WTC11 (cell line): ENCODE results near the gene FLT1. TPM values are rescaled to one million over a fixed set of nuclear protein-coding genes. Genes with fewer than 3 reads are reported as not detected.

Experiments
- ATAC-seq: fragments of 200-7000 bp; cut with Tn5 transposase; 2 replicates; pipeline ENCODE4 v1.10.0; 2021; ENCODE audit warnings: mild to moderate bottlenecking, moderate library complexity
- CTCF ChIA-PET: fragments of 300-600 bp; sonication (Branson Sonifier 250); formaldehyde crosslinking; loops from one replicate; lab custom pipeline; 2021; ENCODE audit warnings: antibody characterized with exemption; lab: Charles Lee
- POLR2A ChIA-PET: fragments of 350-600 bp; sonication (Branson Sonifier 250); formaldehyde crosslinking; loops from one replicate; lab custom pipeline; 2021; ENCODE audit warnings: antibody characterized with exemption; lab: Charles Lee
- DNase-seq: peaks from one replicate; pipeline ENCODE4 v3.0.0; 2021; ENCODE audit warnings: low spot score
- H3K27ac Mint-ChIP-seq: 2 replicates; pipeline ENCODE4 v1.8.0; 2021; ENCODE audit warnings: mixed read lengths
- H3K27me3 Mint-ChIP-seq: 2 replicates; pipeline ENCODE4 v1.8.0; 2021; ENCODE audit warnings: low read depth, mild to moderate bottlenecking, moderate library complexity, mixed read lengths
- H3K36me3 Mint-ChIP-seq: 2 replicates; pipeline ENCODE4 v1.8.0; 2021; ENCODE audit warnings: mixed read lengths
- H3K4me1 Mint-ChIP-seq: 2 replicates; pipeline ENCODE4 v1.8.0; 2022; ENCODE audit warnings: mixed read lengths
- H3K4me3 Mint-ChIP-seq: 2 replicates; pipeline ENCODE4 v1.8.0; 2021; ENCODE audit warnings: mild to moderate bottlenecking, moderate library complexity, mixed read lengths
- H3K9me3 Mint-ChIP-seq: 2 replicates; pipeline ENCODE4 v1.8.0; 2021; ENCODE audit warnings: mixed read lengths
- ATF1 ChIP-seq: sonication (generic); formaldehyde crosslinking; IDR thresholded peaks from 2 replicates; pipeline ENCODE4 v1.8.1; 2023; ENCODE audit warnings: mild to moderate bottlenecking, moderate library complexity, missing genetic modification reagents
- FOXP1 ChIP-seq: sonication (generic); formaldehyde crosslinking; IDR thresholded peaks from 2 replicates; pipeline ENCODE4 v1.8.0; 2022; ENCODE audit warnings: missing genetic modification reagents, mild to moderate bottlenecking, moderate library complexity, borderline replicate concordance
- NFE2L1 ChIP-seq: sonication (generic); formaldehyde crosslinking; IDR thresholded peaks from 2 replicates; pipeline ENCODE4 v1.8.1; 2023; ENCODE audit warnings: missing genetic modification reagents
- TP53 ChIP-seq: sonication (generic); formaldehyde crosslinking; IDR thresholded peaks from 2 replicates; pipeline ENCODE4 v1.8.1; 2023; ENCODE audit warnings: mild to moderate bottlenecking, missing genetic modification reagents
- ZBTB21 ChIP-seq: sonication (generic); formaldehyde crosslinking; IDR thresholded peaks from 2 replicates; pipeline ENCODE4 v1.8.1; 2023; ENCODE audit warnings: mild to moderate bottlenecking, missing genetic modification reagents, borderline replicate concordance
- ZNF121 ChIP-seq: sonication (generic); formaldehyde crosslinking; IDR thresholded peaks from 2 replicates; pipeline ENCODE4 v1.8.0; 2023; ENCODE audit warnings: missing genetic modification reagents
- ZNF138 ChIP-seq: sonication (generic); formaldehyde crosslinking; conservative IDR thresholded peaks from 2 replicates; pipeline ENCODE4 v1.8.1; 2022; ENCODE audit warnings: mild to moderate bottlenecking, moderate library complexity, missing genetic modification reagents
- ZNF232 ChIP-seq: sonication (generic); formaldehyde crosslinking; IDR thresholded peaks from 2 replicates; pipeline ENCODE4 v1.8.0; 2022; ENCODE audit warnings: mild to moderate bottlenecking, missing genetic modification reagents
- total RNA-seq: library from RNA; stranded (reverse); gene quantifications from 3 replicates; pipeline ENCODE4 v1.2.3, GENCODE V29; 2021
- TF ChIP-seq, protein P1 (sequence below): sonication (generic); formaldehyde crosslinking; IDR thresholded peaks from 2 replicates; pipeline ENCODE4 v1.8.0; 2022; ENCODE audit warnings: missing genetic modification reagents
- TF ChIP-seq, protein P2 (sequence below): fragments of 250-450 bp; sonication (Bioruptor Pico); IDR thresholded peaks from 2 replicates; pipeline ENCODE4 v1.9.0; 2021; ENCODE audit warnings: mild to moderate bottlenecking
- TF ChIP-seq, protein P3 (sequence below): sonication (generic); formaldehyde crosslinking; IDR thresholded peaks from 2 replicates; pipeline ENCODE4 v1.8.0; 2022; ENCODE audit warnings: mild to moderate bottlenecking, missing genetic modification reagents
- TF ChIP-seq, protein P4 (sequence below): sonication (generic); formaldehyde crosslinking; IDR thresholded peaks from 2 replicates; pipeline ENCODE4 v1.8.1; 2022; ENCODE audit warnings: mild to moderate bottlenecking, moderate library complexity, missing genetic modification reagents
- TF ChIP-seq, protein P5 (sequence below): sonication (generic); formaldehyde crosslinking; IDR thresholded peaks from 2 replicates; pipeline ENCODE4 v1.8.1; 2023; ENCODE audit warnings: mild to moderate bottlenecking, missing genetic modification reagents
- TF ChIP-seq, protein P6 (sequence below): sonication (generic); formaldehyde crosslinking; IDR thresholded peaks from 2 replicates; pipeline ENCODE4 v1.8.1; 2023; ENCODE audit warnings: mild to moderate bottlenecking, missing genetic modification reagents, moderate library complexity
- TF ChIP-seq, protein P7 (sequence below): sonication (generic); formaldehyde crosslinking; IDR thresholded peaks from 2 replicates; pipeline ENCODE4 v1.8.1; 2023; ENCODE audit warnings: mild to moderate bottlenecking, missing genetic modification reagents, borderline replicate concordance

FLT1 gene
- total RNA-seq, 1 experiment from 2014 or later, result 66.3 TPM

DNA sequence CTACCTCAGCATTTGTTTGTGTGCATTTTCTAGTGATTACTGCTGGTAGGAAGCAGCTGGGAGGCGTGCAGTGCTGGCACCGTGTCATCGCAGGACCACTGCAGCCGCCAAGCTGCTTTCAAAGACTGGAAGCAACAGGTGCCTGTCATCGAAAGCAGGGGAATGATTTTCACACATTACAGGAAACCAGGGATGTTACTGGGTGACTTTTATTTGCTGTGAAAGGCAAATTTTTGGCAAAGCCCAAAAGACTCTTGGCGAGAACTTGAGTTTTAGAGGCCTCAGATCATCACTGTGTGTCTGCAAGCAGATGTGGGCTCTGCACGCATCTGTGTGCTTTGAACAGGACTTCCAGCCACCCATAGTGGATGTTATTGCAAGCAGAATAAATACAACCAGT lies 176.4 kb downstream of the FLT1 start:
- Mint-ChIP-seq H3K4me3 (no peak overlapping the region), H3K9me3 (no peaks in the 10 kb centered on the region), H3K27ac (no peak overlapping the region), H3K36me3 (peaks cover 42% of the 10 kb centered on the region)
- ATAC-seq (no peak), DNase-seq (no peak)
- ChIA-PET CTCF (interaction anchor here (1.1 kb wide), 1 partner anchor 478 kb away, joined by 4 read pairs; no protein-coding TSS in a partner anchor), POLR2A (no interaction called here)
- TF ChIP-seq ZBTB21, result no peak
- TF ChIP-seq ZNF138, result no peak
- TF ChIP-seq FOXP1 (CRISPR knock-in tag), result no peak
- TF ChIP-seq ZNF121 (CRISPR knock-in tag), result no peak
- TF ChIP-seq, protein P1, sequence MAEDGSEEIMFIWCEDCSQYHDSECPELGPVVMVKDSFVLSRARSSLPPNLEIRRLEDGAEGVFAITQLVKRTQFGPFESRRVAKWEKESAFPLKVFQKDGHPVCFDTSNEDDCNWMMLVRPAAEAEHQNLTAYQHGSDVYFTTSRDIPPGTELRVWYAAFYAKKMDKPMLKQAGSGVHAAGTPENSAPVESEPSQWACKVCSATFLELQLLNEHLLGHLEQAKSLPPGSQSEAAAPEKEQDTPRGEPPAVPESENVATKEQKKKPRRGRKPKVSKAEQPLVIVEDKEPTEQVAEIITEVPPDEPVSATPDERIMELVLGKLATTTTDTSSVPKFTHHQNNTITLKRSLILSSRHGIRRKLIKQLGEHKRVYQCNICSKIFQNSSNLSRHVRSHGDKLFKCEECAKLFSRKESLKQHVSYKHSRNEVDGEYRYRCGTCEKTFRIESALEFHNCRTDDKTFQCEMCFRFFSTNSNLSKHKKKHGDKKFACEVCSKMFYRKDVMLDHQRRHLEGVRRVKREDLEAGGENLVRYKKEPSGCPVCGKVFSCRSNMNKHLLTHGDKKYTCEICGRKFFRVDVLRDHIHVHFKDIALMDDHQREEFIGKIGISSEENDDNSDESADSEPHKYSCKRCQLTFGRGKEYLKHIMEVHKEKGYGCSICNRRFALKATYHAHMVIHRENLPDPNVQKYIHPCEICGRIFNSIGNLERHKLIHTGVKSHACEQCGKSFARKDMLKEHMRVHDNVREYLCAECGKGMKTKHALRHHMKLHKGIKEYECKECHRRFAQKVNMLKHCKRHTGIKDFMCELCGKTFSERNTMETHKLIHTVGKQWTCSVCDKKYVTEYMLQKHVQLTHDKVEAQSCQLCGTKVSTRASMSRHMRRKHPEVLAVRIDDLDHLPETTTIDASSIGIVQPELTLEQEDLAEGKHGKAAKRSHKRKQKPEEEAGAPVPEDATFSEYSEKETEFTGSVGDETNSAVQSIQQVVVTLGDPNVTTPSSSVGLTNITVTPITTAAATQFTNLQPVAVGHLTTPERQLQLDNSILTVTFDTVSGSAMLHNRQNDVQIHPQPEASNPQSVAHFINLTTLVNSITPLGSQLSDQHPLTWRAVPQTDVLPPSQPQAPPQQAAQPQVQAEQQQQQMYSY (CRISPR knock-in tag), result no peak
- TF ChIP-seq, protein P2, sequence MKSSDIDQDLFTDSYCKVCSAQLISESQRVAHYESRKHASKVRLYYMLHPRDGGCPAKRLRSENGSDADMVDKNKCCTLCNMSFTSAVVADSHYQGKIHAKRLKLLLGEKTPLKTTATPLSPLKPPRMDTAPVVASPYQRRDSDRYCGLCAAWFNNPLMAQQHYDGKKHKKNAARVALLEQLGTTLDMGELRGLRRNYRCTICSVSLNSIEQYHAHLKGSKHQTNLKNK (CRISPR knock-in tag), result no peak
- TF ChIP-seq, all 79 proteins: peak for 0
- Mint-ChIP-seq H3K4me1 (no peaks in the 10 kb centered on the region), H3K27me3 (no peaks in the 10 kb centered on the region)

DNA sequence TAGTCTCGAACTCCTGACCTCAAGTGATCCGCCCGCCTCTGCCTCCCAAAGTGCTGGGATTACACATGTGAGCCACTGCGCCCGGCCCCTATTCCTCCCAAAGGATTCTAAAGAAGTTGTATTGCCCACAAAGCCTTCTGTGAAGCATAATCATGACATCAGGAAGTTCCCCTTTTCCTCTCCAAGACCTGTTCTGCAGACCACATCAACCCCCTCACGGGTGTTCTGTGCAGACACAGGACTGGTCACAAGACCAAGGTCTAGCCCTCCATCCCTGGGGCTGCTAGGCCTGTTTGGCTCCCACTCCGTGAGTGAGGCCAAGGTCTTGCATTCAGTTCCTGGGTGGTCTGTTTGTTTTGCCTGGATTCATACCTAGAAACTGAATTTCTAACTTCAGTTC lies 178.1 kb downstream of the FLT1 start:
- POLR2A ChIA-PET, result no interaction called here
- Mint-ChIP-seq H3K4me1 (no peaks in the 10 kb centered on the region), H3K9me3 (no peaks in the 10 kb centered on the region), H3K36me3 (peaks cover 45% of the 10 kb centered on the region)
- TF ChIP-seq ZBTB21, result no peak
- TF ChIP-seq, protein P3, sequence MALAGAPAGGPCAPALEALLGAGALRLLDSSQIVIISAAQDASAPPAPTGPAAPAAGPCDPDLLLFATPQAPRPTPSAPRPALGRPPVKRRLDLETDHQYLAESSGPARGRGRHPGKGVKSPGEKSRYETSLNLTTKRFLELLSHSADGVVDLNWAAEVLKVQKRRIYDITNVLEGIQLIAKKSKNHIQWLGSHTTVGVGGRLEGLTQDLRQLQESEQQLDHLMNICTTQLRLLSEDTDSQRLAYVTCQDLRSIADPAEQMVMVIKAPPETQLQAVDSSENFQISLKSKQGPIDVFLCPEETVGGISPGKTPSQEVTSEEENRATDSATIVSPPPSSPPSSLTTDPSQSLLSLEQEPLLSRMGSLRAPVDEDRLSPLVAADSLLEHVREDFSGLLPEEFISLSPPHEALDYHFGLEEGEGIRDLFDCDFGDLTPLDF (CRISPR knock-in tag), result no peak
- TF ChIP-seq, protein P4, sequence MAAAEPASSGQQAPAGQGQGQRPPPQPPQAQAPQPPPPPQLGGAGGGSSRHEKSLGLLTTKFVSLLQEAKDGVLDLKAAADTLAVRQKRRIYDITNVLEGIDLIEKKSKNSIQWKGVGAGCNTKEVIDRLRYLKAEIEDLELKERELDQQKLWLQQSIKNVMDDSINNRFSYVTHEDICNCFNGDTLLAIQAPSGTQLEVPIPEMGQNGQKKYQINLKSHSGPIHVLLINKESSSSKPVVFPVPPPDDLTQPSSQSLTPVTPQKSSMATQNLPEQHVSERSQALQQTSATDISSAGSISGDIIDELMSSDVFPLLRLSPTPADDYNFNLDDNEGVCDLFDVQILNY (CRISPR knock-in tag), result no peak
- TF ChIP-seq, protein P5, sequence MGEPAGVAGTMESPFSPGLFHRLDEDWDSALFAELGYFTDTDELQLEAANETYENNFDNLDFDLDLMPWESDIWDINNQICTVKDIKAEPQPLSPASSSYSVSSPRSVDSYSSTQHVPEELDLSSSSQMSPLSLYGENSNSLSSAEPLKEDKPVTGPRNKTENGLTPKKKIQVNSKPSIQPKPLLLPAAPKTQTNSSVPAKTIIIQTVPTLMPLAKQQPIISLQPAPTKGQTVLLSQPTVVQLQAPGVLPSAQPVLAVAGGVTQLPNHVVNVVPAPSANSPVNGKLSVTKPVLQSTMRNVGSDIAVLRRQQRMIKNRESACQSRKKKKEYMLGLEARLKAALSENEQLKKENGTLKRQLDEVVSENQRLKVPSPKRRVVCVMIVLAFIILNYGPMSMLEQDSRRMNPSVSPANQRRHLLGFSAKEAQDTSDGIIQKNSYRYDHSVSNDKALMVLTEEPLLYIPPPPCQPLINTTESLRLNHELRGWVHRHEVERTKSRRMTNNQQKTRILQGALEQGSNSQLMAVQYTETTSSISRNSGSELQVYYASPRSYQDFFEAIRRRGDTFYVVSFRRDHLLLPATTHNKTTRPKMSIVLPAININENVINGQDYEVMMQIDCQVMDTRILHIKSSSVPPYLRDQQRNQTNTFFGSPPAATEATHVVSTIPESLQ (CRISPR knock-in tag), result no peak
- TF ChIP-seq, protein P6, sequence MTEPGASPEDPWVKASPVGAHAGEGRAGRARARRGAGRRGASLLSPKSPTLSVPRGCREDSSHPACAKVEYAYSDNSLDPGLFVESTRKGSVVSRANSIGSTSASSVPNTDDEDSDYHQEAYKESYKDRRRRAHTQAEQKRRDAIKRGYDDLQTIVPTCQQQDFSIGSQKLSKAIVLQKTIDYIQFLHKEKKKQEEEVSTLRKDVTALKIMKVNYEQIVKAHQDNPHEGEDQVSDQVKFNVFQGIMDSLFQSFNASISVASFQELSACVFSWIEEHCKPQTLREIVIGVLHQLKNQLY (CRISPR knock-in tag), result no peak
- TF ChIP-seq ATF1 (CRISPR knock-in tag), result no peak
- TF ChIP-seq, protein P7, sequence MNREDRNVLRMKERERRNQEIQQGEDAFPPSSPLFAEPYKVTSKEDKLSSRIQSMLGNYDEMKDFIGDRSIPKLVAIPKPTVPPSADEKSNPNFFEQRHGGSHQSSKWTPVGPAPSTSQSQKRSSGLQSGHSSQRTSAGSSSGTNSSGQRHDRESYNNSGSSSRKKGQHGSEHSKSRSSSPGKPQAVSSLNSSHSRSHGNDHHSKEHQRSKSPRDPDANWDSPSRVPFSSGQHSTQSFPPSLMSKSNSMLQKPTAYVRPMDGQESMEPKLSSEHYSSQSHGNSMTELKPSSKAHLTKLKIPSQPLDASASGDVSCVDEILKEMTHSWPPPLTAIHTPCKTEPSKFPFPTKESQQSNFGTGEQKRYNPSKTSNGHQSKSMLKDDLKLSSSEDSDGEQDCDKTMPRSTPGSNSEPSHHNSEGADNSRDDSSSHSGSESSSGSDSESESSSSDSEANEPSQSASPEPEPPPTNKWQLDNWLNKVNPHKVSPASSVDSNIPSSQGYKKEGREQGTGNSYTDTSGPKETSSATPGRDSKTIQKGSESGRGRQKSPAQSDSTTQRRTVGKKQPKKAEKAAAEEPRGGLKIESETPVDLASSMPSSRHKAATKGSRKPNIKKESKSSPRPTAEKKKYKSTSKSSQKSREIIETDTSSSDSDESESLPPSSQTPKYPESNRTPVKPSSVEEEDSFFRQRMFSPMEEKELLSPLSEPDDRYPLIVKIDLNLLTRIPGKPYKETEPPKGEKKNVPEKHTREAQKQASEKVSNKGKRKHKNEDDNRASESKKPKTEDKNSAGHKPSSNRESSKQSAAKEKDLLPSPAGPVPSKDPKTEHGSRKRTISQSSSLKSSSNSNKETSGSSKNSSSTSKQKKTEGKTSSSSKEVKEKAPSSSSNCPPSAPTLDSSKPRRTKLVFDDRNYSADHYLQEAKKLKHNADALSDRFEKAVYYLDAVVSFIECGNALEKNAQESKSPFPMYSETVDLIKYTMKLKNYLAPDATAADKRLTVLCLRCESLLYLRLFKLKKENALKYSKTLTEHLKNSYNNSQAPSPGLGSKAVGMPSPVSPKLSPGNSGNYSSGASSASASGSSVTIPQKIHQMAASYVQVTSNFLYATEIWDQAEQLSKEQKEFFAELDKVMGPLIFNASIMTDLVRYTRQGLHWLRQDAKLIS (CRISPR knock-in tag), result no peak
- no peak for TF ChIP-seq NFE2L1 (CRISPR knock-in tag)
- TF ChIP-seq TP53, result no peak
- no peak for TF ChIP-seq ZNF232
- TF ChIP-seq, all 79 proteins: peak for 0
- ATAC-seq, result no peak
- Mint-ChIP-seq H3K27ac (no peak overlapping the region), H3K27me3 (no peaks in the 10 kb centered on the region), H3K4me3 (no peak overlapping the region)
- DNase-seq, result no peak
- CTCF ChIA-PET, result interaction anchor here (3.4 kb wide), 1 partner anchor 8 kb away, joined by 13 read pairs; no protein-coding TSS in a partner anchor
